AG10803 (cell line): ENCODE results near the gene GALNT17.

Experiments used
- DNase-seq: peaks from one replicate; pipeline ENCODE4 v3.0.0; 2010; ENCODE audit warnings: low read depth
- H3K4me3 ChIP-seq: 2 replicates; pipeline ENCODE4 v1.5.1; 2011; ENCODE audit warnings: mild to moderate bottlenecking, low read length, control low read depth
- TF ChIP-seq, protein P1 (sequence below): conservative IDR thresholded peaks from 2 replicates; pipeline ENCODE4 v1.5.1; 2011; ENCODE audit warnings: mild to moderate bottlenecking, low read length, control low read depth, inconsistent platforms

The GALNT17 gene

DNA sequence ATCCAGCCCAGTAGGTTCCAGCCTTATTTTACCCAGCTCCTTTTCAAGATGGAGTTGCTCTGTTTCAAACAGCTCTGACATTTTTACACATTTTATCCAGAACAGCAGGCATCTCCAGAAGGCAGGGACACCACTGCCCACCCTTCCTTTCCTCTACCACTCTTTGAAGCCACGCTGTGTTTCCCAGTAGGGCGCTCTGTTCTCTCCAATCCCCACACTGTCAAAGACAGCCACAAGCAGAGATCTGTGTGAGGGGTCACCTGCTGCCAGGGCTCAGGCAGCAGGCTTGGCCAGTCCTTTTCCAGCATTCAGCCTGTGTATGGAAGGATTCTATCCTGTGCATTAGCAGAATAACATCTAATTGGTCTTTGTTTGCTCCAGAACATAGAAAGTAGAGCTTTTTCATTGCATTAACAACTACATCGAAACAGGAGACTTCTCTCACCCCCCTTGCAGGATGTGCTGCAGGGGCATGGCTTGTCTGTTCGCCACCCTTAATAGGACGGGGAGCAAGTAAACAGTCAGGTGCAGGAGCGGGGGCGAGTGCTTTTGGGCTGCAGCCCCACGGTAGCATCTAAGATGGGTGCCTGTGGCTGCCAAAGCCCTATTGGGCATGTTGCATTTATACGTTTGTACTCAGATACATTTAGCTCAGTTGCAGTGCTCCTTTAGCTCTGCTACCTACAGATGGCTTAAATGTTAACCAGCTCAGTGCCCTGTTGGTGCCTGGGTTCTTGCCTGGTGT, 326.1 kb downstream of the GALNT17 start:
- no peak for DNase-seq
- TF ChIP-seq, protein P1, sequence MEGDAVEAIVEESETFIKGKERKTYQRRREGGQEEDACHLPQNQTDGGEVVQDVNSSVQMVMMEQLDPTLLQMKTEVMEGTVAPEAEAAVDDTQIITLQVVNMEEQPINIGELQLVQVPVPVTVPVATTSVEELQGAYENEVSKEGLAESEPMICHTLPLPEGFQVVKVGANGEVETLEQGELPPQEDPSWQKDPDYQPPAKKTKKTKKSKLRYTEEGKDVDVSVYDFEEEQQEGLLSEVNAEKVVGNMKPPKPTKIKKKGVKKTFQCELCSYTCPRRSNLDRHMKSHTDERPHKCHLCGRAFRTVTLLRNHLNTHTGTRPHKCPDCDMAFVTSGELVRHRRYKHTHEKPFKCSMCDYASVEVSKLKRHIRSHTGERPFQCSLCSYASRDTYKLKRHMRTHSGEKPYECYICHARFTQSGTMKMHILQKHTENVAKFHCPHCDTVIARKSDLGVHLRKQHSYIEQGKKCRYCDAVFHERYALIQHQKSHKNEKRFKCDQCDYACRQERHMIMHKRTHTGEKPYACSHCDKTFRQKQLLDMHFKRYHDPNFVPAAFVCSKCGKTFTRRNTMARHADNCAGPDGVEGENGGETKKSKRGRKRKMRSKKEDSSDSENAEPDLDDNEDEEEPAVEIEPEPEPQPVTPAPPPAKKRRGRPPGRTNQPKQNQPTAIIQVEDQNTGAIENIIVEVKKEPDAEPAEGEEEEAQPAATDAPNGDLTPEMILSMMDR = no peak
- H3K4me3 ChIP-seq = no peak overlapping the region

DNA sequence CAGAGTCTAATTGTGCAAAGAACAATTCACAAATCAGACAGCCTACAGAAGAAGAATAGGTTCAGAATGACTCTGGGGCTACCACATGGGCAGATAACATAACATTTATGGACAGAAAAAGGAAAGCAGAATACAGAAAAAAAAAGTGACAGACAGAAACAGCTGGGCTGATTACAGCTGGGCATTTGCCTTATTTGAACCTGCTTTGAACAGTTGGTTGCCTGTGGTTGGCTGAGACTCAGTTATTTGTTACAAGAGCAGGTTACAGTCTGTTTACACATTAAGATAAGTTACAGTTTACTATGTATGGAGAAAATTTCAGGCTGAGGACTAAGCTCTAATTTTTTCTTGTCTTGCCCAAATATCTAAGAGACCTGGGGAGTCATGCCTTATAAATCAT, 327.2 kb downstream of the GALNT17 start:
- TF ChIP-seq, protein P1 = no peak
- DNase-seq = no peak
- no peak overlapping the region for H3K4me3 ChIP-seq

DNA sequence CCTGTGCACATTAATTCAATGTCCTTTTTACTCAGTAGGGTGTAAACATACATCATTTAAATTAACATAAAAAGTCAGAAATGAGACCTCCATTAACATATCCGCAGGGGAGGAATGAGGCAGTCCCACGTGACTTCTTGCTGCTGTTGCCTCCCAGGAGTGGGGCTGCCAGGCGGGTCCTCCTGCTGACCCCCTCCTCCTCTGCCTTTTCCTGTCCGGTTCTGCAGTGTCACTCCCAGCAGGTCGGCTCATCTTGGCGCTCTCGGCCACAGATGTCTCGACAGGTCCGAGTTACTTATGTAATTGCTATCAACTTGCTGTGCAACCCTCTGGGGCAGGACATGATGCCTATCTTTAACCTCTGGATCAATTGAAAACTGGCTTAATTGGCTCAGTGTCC, 329.6 kb downstream of the GALNT17 start:
- H3K4me3 ChIP-seq = no peak overlapping the region
- TF ChIP-seq, protein P1 = no peak
- DNase-seq = no peak

DNA sequence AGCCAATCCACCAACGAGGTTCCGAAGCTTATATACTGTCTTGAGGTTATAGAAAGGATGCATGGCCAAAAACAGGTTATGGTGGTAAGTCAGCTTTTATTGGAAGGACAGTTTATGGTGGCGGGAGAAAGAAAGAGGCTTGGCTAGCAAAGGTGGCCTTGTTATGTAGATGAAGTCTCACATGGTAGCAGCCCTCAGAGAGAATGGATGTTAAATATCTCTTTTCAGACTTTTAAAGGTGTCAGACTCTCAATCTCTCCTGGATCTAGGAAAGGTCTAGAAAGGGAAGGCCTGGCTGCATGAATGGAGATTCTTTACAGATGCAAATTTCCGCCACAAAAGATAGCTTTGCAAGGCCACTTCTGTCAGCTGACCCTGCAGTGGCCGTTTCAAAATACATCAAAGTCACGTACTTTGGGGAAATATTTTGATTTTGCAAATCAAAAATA, 333.8 kb downstream of the GALNT17 start:
- no peak for DNase-seq
- TF ChIP-seq, protein P1 = no peak
- H3K4me3 ChIP-seq = no peak overlapping the region

DNA sequence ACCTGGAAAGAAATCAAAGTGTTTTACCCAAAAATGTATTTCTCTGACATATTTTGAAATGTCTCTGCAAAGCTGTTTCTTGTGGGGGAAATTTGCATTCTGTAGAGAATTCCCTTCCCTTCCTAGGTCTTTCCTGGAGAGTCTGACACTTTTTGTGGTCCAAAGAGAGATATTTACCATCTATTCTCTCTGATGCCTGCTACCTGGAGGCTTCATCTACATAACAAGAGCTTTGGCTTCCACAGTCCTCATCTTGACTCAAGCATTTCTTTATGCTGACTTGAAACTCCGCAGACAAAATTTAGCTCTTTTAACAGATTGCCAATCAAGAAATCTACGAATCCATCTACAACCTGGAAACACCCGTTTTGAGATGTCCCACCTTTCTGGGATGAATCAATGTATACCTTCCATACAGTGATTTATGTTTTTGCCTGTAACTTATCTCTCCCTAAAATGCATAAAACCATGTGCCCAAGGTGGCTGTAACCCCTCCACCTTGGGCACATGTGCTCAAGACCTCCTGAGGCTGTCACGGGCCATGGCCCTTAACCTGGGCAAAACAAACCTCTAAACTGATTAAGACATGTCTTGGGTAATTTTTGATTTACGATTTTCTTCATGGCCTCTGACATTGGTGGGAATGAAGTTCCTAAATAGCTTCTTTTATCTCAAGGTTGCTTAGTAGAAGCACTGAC, 334.7 kb downstream of the GALNT17 start:
- no peak for DNase-seq
- H3K4me3 ChIP-seq = no peak overlapping the region
- TF ChIP-seq, protein P1 = no peak

DNA sequence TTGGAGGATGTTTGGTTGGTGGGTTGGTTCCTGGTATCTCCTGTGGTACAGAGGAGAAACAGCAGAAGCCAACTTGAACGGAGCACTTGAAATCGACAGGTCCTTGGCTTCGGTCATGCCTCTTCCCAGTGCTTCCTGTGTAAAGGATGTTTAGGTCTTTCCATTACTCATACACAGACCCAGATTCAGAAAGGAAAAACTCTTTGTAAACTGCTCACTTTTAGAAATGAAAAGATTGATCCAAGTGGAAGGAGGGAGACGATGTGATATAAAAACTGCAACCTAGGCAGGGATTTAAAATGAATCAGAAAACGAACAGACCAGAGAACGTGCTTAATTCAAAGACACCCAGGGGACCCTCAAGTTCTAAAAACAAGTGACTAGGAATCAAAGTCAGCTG, 338.4 kb downstream of the GALNT17 start:
- DNase-seq = no peak
- H3K4me3 ChIP-seq = no peak overlapping the region
- TF ChIP-seq, protein P1 = no peak

DNA sequence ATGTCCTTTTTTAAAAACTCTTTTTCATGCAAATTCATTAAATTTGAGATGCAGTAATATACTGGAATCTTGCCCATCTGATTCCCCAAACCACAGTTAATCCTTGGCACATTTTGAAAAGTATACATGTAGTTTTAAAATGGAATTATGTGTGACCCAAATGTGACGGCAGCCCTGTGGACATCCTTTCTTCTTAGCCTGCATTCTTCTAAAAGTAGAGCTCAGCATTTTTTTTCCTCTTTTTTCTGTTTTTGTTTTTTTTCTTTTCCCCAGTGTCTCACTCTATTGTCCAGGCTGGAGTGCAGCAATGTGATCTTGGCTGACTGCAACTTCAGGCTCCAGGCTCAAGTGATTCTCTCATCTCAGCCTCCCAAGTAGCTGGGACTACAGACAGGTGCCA, 338.9 kb downstream of the GALNT17 start:
- H3K4me3 ChIP-seq = no peak overlapping the region
- TF ChIP-seq, protein P1 = no peak
- DNase-seq = no peak
